SH-SY5Y (cell line): ENCODE results near the gene KCNQ5.

Experiments
- GATA2 ChIP-seq: IDR thresholded peaks from 2 replicates; pipeline ENCODE4 v1.6.1; 2011; ENCODE audit warnings: mild to moderate bottlenecking, low read depth, low read length
- GATA3 ChIP-seq: IDR thresholded peaks from 2 replicates; pipeline ENCODE4 v1.6.1; 2011; ENCODE audit warnings: low read depth, mild to moderate bottlenecking, low read length, moderate library complexity

Gene KCNQ5

DNA sequence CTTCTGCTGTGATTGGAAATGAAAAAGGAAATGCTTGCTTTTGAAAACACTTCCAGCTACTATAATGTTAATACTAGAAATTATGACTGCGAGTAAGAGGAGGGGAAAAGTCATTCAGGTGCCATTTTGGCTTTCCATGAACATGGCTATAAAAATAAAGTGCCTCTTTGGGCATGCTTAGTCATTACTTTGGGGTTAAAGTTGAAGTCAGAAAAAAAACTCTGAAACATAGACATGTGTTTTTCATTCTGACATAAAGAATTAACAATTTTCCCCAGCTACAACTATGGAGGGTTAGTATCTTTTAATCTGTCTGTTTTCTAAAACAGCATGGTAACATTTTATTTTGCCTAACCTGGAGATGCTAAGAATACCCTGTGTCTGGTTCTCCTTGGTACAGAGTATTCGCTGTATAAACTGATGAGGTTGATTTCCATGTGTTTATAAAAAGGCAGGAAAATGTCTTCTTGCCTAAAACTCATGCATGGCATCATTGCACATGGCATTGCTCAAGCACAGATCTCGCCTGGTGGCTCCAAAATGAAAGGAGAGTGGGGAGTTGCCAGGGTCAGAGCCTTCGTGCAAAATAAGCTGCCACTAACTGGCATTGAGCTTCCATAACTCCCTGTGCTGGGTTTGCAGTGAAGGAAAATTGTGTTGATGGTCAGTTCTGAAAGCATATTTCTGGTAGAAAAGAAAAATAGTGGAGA lies 188.9 kb downstream of the KCNQ5 start:
- no peak for TF ChIP-seq GATA3
- TF ChIP-seq GATA2, result no peak

DNA sequence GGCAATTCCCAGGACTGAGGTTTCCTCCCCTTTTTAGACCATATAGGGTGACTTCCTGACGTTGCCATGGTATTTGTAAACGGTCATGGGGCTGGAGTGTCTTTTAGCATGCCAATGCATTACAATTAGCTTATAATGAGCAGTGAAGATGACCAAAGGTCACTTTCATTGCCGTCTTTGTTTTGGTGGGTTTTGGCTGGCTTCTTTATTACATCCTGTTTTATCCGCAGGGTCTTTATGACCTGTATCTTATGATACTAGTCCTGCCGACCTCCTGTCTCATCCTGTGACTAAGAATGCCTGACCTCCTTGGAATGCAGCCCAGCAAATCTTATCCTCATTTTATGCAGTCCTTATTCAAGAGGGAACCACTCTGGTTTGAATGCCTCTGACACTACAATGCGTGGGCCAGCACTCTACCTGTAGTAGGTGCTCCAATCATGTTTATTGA lies 190.1 kb downstream of the KCNQ5 start:
- TF ChIP-seq GATA3 (no peak), GATA2 (no peak)

DNA sequence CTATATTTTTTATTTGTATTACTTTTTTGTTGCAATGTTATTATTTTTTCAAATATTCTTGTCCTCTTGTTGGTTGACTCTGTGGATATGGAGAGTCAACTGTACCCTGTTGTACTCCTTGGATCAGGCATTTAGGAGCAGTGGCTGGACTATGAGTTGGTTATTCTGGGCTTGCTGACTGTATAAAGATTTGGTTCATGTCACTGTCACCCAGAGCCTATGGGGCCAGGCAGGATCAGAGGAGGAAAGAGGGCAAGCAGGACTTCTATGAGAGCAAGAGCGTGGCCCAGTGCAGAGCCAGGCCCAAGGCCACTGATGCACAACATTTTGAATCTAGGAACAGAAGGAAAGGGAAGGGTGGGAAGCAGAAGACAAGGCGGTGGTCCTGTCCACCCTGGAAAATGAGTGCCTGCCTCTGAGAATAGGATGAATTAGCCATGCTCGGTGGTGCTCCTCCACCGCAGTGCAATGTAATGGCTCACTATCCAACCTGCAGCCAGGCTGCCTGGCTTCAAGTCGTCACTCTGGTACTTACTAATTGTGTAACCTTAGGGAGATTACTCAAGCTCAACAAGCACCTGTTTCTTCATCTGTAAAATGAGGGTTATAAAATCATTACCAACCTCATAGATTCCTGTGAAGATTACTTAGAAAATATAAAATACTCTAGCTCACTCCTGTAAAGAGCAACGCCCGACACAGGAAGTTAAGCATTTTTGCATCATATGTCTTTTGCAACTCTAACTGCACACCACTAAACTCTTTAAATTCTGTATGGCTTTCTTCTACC lies 192.1 kb downstream of the KCNQ5 start:
- TF ChIP-seq GATA2, result no peak
- TF ChIP-seq GATA3, result no peak

DNA sequence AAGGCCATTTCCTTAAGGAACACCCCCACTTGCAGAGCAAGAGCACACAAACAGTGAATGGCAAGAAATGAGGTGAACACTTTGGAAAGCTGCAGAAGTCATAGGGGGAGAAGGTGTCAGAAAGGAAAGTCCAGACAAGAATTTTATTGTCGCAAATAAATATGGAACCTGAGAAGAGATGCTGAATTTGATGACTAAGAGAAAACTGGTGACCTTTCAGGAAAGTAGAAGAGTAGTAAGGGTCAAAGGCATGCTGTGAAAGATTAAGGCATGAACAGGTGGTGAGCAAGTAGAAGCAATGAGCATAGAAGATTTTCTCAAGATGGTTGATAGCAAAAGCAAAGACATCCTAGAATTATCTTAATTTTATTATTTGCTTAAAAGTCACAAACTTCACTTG lies 194.2 kb downstream of the KCNQ5 start:
- no peak for TF ChIP-seq GATA3
- no peak for TF ChIP-seq GATA2

DNA sequence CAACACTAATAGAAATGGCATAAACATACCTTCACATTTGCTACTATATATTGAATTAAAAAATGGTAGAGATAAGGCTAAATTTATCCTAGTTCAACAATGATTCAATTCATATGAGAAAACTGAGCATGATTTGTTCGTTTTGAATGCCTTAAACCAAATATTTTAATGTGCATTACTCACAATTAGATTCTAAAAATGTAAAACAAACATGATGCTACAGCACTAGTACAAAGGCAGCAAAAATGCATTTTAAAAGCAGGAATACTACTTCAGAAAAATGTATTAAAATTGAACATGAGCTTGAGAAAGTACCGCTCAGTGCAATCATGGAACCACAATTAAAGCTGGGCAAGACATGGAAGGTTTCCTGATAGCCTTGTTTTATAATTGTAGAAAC lies 195.3 kb downstream of the KCNQ5 start:
- TF ChIP-seq GATA2 (no peak), GATA3 (no peak)

DNA sequence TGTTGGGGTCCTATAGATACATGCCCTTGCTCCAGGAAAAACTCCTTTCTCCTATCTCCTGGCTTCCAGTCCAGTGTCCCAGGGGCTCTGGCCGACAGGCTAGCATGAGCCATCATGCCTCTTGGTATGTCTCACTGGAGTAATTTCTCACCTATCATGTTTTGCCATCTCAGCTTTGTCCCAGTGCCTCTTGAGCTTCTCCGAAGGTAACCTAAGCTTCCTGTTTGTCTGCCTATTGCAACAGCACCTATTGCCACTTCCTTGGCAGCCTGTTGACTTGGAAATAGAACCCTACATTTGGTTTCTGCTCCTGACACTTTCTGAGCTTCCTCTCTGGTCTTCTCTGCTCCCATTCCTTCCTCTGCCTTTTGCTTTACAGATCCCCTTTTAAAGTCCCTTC lies 197.7 kb downstream of the KCNQ5 start:
- TF ChIP-seq GATA2 (no peak), GATA3 (no peak)

DNA sequence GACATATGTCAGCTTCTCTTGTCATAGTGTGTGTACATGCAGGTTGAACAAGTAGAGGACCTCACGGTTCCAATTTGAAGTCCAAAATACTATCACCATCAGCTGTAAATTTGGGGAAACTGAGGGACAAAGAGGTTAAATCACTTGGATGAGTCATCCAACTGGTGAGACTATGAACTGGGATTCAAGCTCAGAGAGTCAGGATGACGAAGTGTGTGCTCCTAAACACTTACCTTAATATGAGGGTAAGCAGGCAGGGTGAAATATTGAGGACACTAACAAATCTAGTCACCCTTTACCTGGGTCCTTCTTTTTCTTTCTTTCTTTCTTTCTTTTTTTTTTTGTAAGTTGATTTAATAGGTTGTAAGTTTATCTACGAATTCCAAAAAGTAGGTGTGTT lies 198.3 kb downstream of the KCNQ5 start:
- no peak for TF ChIP-seq GATA3
- TF ChIP-seq GATA2, result no peak

DNA sequence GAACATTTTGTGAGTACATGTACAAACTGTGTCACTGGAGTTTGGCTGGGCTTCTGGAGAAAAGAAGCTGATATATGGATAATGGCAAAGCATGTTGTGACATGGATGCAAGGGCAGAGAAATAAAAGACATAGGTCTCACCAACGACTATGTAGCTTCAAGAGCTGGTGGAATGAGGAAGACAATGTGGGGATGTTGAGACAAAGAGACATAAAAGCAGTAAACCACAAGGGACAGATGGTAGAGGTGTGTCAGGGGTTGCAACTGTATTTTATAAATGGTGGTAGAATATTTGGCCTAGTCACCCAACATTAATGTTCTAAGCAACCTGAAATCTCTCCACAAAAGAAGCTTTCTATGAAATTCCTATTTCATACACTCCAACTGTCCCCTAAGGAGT lies 199.0 kb downstream of the KCNQ5 start:
- TF ChIP-seq GATA3, result no peak
- no peak for TF ChIP-seq GATA2

DNA sequence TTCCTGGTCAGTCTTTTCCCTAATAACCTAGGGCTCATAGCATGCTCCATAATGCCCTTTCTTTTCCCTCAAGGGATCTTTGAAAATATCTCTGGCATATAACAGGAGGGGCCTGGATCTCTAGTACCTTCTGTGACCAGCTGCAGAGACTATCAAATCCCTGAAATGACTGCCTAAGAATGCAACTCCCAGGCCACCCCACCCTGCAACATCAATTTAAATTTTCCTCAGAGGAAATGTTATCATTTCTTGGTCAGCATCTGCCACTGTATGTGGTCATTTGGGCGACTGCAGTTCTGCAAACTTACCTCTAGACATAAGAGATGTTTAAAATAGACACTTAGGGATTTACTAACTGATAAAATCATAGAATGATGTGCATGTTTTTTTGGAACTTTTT lies 200.2 kb downstream of the KCNQ5 start:
- TF ChIP-seq GATA2 (no peak), GATA3 (no peak)

DNA sequence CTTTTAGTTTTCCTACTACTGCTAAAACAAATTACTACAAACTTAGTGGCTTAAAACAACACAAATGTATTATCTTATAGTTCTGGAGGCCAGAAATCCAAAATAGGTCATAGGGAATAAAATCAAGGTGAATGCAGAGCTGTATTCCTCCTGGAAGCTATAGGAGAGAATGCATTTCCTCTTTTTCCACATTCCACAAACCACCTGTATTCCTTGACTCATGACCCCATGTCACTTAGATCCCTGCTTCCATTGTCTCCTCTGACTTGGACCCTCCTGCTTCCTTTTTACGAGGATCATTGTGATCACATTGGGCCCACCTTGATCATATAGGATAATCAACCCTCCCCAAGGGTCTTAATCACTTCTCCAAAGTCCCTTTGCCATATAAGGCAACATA lies 200.8 kb downstream of the KCNQ5 start:
- TF ChIP-seq GATA2 (no peak), GATA3 (no peak)

DNA sequence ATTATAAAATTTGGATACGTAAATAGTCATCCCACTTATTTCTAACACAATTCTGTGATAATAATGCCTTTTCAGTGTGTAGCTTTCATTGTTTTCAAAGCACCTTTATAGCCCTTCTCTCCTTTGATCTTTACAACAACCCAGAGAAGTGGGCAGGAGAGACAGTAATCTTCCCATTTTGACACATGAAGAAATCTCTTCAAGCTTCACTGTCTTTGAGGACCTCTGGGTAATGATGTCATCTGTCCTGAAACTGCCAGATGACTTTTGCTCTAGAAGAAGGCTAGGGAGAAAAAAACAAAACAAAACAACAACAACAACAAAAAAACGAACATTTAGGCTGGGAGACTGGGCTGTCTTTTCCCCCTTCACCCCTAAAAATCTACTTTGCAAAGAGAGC lies 203.0 kb downstream of the KCNQ5 start:
- TF ChIP-seq GATA3 (no peak), GATA2 (no peak)

DNA sequence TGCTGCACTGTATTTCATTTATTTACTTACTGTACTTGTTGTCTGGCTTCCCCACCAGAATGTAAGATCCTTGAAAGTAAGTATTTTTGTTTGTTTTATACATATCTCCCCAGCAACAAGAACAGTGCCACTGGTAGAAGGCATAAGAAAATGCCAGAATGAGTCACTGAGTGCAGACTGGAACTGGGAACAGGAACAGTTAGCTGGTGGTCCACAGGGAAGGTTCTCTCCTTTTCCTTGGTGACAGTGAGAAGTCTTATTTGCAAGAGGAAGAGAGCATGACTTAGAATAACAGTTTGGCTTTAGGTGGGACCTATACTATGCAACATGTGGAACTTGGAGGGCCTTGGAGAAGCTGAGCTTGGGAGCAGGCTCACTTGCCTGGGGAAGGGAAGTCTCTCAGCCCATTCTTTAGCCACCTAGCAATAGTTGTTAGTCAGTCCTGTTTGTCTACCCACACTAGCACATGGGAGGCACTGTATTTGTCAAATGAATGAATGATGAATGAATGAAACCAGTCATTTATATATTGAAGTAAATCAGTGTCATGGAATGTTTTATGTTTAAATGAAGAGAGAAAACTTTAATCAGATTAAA lies 203.5 kb downstream of the KCNQ5 start:
- TF ChIP-seq GATA3 (no peak), GATA2 (no peak)

DNA sequence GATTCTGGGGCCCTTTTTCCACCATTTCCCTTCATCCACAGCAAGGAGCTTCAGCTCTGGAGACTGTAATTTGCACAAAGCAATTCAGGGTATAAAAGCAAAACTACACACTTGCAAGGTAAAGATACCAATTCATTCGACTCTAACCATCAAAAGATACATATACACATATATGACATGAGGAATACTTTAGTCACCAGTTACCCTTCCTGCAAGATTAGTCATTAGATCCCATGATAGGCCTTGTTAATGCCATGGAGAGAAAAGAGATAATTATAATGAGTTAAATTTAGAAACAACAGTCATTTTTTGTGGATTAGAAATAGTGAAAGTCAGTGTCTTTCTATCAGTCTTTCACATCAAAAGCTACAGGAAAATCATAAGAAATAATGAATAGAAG lies 204.2 kb downstream of the KCNQ5 start:
- no peak for TF ChIP-seq GATA2
- TF ChIP-seq GATA3, result no peak

DNA sequence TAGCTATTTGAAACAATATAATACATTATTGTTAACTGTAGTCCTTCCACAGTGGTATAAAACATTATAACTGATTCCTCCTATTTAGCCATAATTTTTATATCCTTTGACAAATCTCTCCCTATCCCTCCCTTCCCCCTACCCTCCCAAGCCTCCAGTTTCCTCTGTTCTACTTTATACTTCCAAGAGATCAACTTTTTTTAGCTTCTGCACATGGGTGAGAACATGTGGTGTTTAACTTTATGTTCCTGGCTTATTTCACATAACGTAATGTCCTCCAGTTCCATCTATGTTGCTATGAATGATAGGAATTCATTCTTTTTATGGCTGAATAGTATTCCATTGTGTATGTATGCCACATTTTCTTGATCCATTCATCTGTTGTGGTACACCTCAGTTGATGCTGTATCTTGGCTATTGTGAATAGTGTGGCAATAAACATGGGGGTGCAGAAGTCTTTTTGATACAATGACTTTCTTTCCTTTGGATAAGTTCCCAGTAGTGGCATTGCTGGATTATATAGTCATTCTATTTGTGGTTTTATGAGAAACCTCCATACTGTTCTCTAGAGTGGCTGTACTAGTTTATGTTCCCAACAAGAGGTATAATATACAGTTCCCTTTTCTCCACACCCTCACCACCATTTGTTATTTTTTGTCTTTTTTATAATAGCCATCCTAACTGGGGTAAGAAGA lies 205.0 kb downstream of the KCNQ5 start:
- TF ChIP-seq GATA2 (no peak), GATA3 (no peak)

DNA sequence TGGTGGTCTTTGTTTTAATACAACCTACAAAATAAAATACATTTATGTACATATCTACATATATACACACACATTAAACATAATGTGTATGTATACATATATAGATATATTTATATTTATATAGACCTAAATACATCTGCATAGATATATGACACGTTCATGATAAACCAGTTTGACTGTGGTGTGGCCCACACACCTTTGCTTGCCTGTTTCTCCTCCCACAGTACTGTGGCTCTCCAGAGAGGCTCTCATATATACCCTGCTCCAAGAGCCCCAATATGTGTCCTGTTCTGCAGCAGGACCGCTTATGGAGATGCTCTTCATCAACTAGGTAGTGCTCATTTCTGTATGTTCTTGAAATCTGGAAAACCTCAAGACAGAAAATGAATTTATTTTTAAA lies 207.0 kb downstream of the KCNQ5 start:
- TF ChIP-seq GATA3 (no peak), GATA2 (no peak)
